HepG2 (cell line): ENCODE data around the gene TSPAN7. TPM values are rescaled to one million over a fixed set of nuclear protein-coding genes. Genes with fewer than 3 reads are reported as not detected.

Experiments used
- ATAC-seq: fragments of 200-7000 bp; cut with Tn5 transposase; 3 replicates; pipeline ENCODE4 v1.9.1; 2020; ENCODE audit warnings: mild to moderate bottlenecking, moderate library complexity
- Bru-seq: library from RNA; stranded (reverse); fragments of 400-500 nt; gene quantifications from one replicate; lab custom pipeline; 2021; lab: Mats Ljungman, UMichigan
- BruChase-seq, 2 experiments: library from RNA; stranded (reverse); fragments of 400-500 nt; gene quantifications; one replicate each; lab custom pipeline; 2021; lab: Mats Ljungman, UMichigan
- BruUV-seq: library from RNA; stranded (reverse); fragments of 400-500 nt; replicated peaks from 2 replicates; lab custom pipeline; 2021; lab: Mats Ljungman, UMichigan
- CTCF ChIA-PET: fragments of 300-600 bp; formaldehyde crosslinking; extraction: SDS; loops from one replicate; lab custom pipeline; 2021; ENCODE audit warnings: low total read pairs, inconsistent platforms, low intra/inter-chr PET ratio; lab: Yijun Ruan, JAX
- POLR2A ChIA-PET: fragments of 350-600 bp; sonication (Branson Sonifier 250); formaldehyde crosslinking; loops from one replicate; lab custom pipeline; 2020; ENCODE audit warnings: antibody characterized with exemption, inconsistent platforms; lab: Yijun Ruan, JAX
- DNase-seq: peaks from one replicate; pipeline ENCODE4 v3.0.0-alpha.2; 2015; ENCODE audit warnings: low spot score
- FAIRE-seq: peaks from 3 replicates; lab custom pipeline; 2011; peaks lifted over from hg19 to GRCh38; lab: Jason Lieb, UNC
- H2AFZ ChIP-seq: one replicate; pipeline ENCODE4 v1.6.1; 2011; ENCODE audit warnings: low read length, inconsistent platforms
- H3K27ac ChIP-seq: fragments of 300-600 bp; 3 replicates; pipeline ENCODE4 v1.8.0; 2011; ENCODE audit warnings: mixed run types, mild to moderate bottlenecking, mixed read lengths, low read length, inconsistent platforms; ENCODE audit not compliant: insufficient read depth; ENCODE audit errors: extremely low read length
- H3K27me3 ChIP-seq, 2 experiments: fragments of 200-600 bp in 1 of 2; 2 replicates in 1 of 2; 3 replicates in 1 of 2; pipeline versions ENCODE4 v1.6.0 to v1.8.0; 2011; ENCODE audit warnings: low read length in 2 of 2, mild to moderate bottlenecking in 2 of 2, moderate library complexity in 2 of 2, inconsistent platforms in 1 of 2; ENCODE audit not compliant: insufficient read depth in 2 of 2, control insufficient read depth in 1 of 2
- H3K36me3 ChIP-seq, 2 experiments: fragments of 200-600 bp in 1 of 2; replicated peaks in 1 of 2; 2 replicates in 1 of 2; 3 replicates in 1 of 2; pipeline versions ENCODE4 v1.5.1 to v1.8.0; 2011; ENCODE audit warnings: low read length in 2 of 2, inconsistent platforms in 1 of 2; ENCODE audit not compliant: insufficient read depth in 2 of 2, control insufficient read depth in 1 of 2
- H3K4me1 ChIP-seq: 2 replicates; pipeline ENCODE4 v1.5.1; 2012; ENCODE audit warnings: low read length, inconsistent platforms; ENCODE audit not compliant: insufficient read depth
- H3K4me2 ChIP-seq: 2 replicates; pipeline ENCODE4 v1.6.0; 2011; ENCODE audit warnings: low read depth, low read length, inconsistent platforms
- H3K4me3 ChIP-seq, 3 experiments: fragments of 200-600 bp in 1 of 3; sonication (generic), shearing (Covaris generic) in 1 of 3; replicated peaks in 1 of 3; 2 replicates each; pipeline ENCODE4 v1.5.1; 2011 to 2016; ENCODE audit warnings: low read length in 3 of 3, inconsistent platforms in 2 of 3, low read depth in 2 of 3, mild to moderate bottlenecking in 2 of 3, control low read depth in 1 of 3, mixed read lengths in 1 of 3; ENCODE audit not compliant: insufficient read depth in 1 of 3
- H3K79me2 ChIP-seq: one replicate; pipeline ENCODE4 v1.6.1; 2011; ENCODE audit warnings: low read length, inconsistent platforms; ENCODE audit not compliant: insufficient read depth
- H3K9ac ChIP-seq: 2 replicates; pipeline ENCODE4 v1.6.0; 2011; ENCODE audit warnings: mild to moderate bottlenecking, low read depth, low read length, inconsistent platforms; ENCODE audit not compliant: insufficient read depth
- H3K9me3 ChIP-seq: 2 replicates; pipeline ENCODE4 v1.5.1; 2012; ENCODE audit warnings: mild to moderate bottlenecking, low read length
- H4K20me1 ChIP-seq: 2 replicates; pipeline ENCODE4 v1.6.0; 2011; ENCODE audit warnings: inconsistent platforms, mild to moderate bottlenecking, low read length, moderate library complexity; ENCODE audit not compliant: insufficient read depth
- HNRNPLL ChIP-seq: fragments of 200-400 bp; formaldehyde crosslinking; IDR thresholded peaks from 2 replicates; pipeline ENCODE4 v1.6.1; 2017; ENCODE audit warnings: mild to moderate bottlenecking, low read depth, low read length; ENCODE audit not compliant: poor library complexity, severe bottlenecking
- KAT8 ChIP-seq: IDR thresholded peaks from 2 replicates; pipeline ENCODE4 v1.6.1; 2016; ENCODE audit warnings: missing genetic modification reagents, missing compliant biosample characterization
- NR2F6 ChIP-seq, 2 experiments: IDR thresholded peaks; 2 replicates each; pipeline ENCODE4 v1.6.1; 2016; ENCODE audit warnings: antibody characterized with exemption in 1 of 2, mild to moderate bottlenecking in 1 of 2
- POLR2AphosphoS5 ChIP-seq: IDR thresholded peaks from 2 replicates; pipeline ENCODE4 v1.6.1; 2012; ENCODE audit warnings: low read depth, low read length
- POLR2G ChIP-seq: fragments of 200-400 bp; formaldehyde crosslinking; IDR thresholded peaks from 2 replicates; pipeline ENCODE4 v1.6.1; 2018; ENCODE audit warnings: mild to moderate bottlenecking, low read depth, low read length, moderate library complexity
- RBFOX2 ChIP-seq: fragments of 200-400 bp; formaldehyde crosslinking; IDR thresholded peaks from 2 replicates; pipeline ENCODE4 v1.6.1; 2017; ENCODE audit warnings: low read depth, mild to moderate bottlenecking, low read length
- RBM22 ChIP-seq: fragments of 200-400 bp; formaldehyde crosslinking; optimal IDR thresholded peaks from 2 replicates; pipeline ENCODE3; 2017; ENCODE audit warnings: mild to moderate bottlenecking, low read length, moderate library complexity
- RORA ChIP-seq: sonication (generic); formaldehyde crosslinking; IDR thresholded peaks from 2 replicates; pipeline ENCODE4 v1.5.0; 2020; ENCODE audit warnings: mild to moderate bottlenecking, missing genetic modification reagents, moderate library complexity
- ZEB1 ChIP-seq: IDR thresholded peaks from 2 replicates; pipeline ENCODE4 v1.6.1; 2012; ENCODE audit warnings: mild to moderate bottlenecking, low read depth, inconsistent platforms; ENCODE audit not compliant: insufficient replicate concordance
- ZNF124 ChIP-seq: sonication (generic); formaldehyde crosslinking; IDR thresholded peaks from 2 replicates; pipeline ENCODE4 v1.4.0; 2020; ENCODE audit warnings: missing genetic modification reagents
- ZNF501 ChIP-seq: sonication (generic); formaldehyde crosslinking; IDR thresholded peaks from 2 replicates; pipeline ENCODE4 v1.5.1; 2020; ENCODE audit warnings: mild to moderate bottlenecking, moderate library complexity, missing genetic modification reagents
- ZSCAN29 ChIP-seq: sonication (generic); formaldehyde crosslinking; conservative IDR thresholded peaks from 2 replicates; pipeline ENCODE4 v1.4.0; 2020; ENCODE audit warnings: mild to moderate bottlenecking, missing genetic modification reagents
- WGBS: methylation state at CpG from one replicate; pipeline ENCODE4 v1.1.6; 2017; ENCODE audit warnings: low lambda C conversion rate; 5-methylcytosine and 5-hydroxymethylcytosine counted together
- in situ Hi-C: cut with HindIII; loops from 2 replicates; pipeline ENCODE4 v1.10.0; 2017; ENCODE audit warnings: low pct_unique_long_range_greater_than_20kb; ENCODE audit not compliant: extremely low pct_ligation_motif_present
- intact Hi-C: fragments of 100-400 bp; cut with micrococcal nuclease; formaldehyde crosslinking; loops from one replicate; pipeline ENCODE4 v1.10.0; 2022; ENCODE audit not compliant: unreplicated experiment
- long read RNA-seq, 2 experiments: library from RNA in 1 of 2; library from polyadenylated mRNA in 1 of 2; stranded (forward) in 1 of 2; unstranded in 1 of 2; transcript quantifications; one replicate each; pipeline ENCODE4 v2.0.0, GENCODE V29; 2019 to 2022
- polyA minus RNA-seq, 3 experiments: library from RNA; depleted of rRNA, polyadenylated mRNA; stranded (reverse); fragments of >200 nt; gene quantifications; 2 replicates each; pipeline ENCODE4 v1.2.3, GENCODE V29; 2011; ENCODE audit warnings: low replicate concordance in 1 of 3
- polyA plus RNA-seq, 8 experiments: library from polyadenylated mRNA; depleted of rRNA in 3 of 8; stranded (reverse) in 7 of 8; unstranded in 1 of 8; fragments of >200 nt; fragmentation: Illumina TruSeq in 4 of 8; extraction: Trizol in 4 of 8; gene quantifications; 2 replicates each; pipeline versions ENCODE4 v1.2.1 to v1.2.3, GENCODE V29; 2011 to 2016; ENCODE audit warnings: low read depth in 4 of 8, missing spikeins in 1 of 8, mixed read lengths in 1 of 8; ENCODE audit not compliant: insufficient read depth in 1 of 8
- total RNA-seq, 5 experiments: library from RNA; depleted of rRNA; stranded (reverse); fragments of >200 nt; fragmentation: Illumina TruSeq; extraction: Trizol; gene quantifications; 2 replicates each; pipeline ENCODE4 v1.2.3, GENCODE V29; 2016; ENCODE audit warnings: low read depth in 1 of 5
- TF ChIP-seq, protein P1 (sequence below): sonication (generic); formaldehyde crosslinking; IDR thresholded peaks from 2 replicates; pipeline ENCODE4 v1.4.0; 2020; ENCODE audit warnings: mild to moderate bottlenecking, missing genetic modification reagents, borderline replicate concordance

Gene TSPAN7
- 12.8 and 21.4 TPM in 2 replicates for total RNA-seq (2016; rRNA removed; fragmentation: Illumina TruSeq; extraction: Trizol)
- 2.6 and 2.8 TPM in 2 replicates for total RNA-seq (2016; cell fraction: cytosol; rRNA removed; fragmentation: Illumina TruSeq; extraction: Trizol; ENCODE audit: low read depth)
- 12.7 and 21.2 TPM in 2 replicates for total RNA-seq (2016; cell fraction: insoluble cytoplasmic fraction; rRNA removed; fragmentation: Illumina TruSeq; extraction: Trizol)
- total RNA-seq (2016; cell fraction: membrane; rRNA removed; fragmentation: Illumina TruSeq; extraction: Trizol) = 5.7 and 6.4 TPM in 2 replicates
- total RNA-seq (2016; cell fraction: nucleus; rRNA removed; fragmentation: Illumina TruSeq; extraction: Trizol) = 25.7 and 32.9 TPM in 2 replicates
- polyA plus RNA-seq (2011; rRNA removed) = 47.1 and 66.6 TPM in 2 replicates
- polyA plus RNA-seq (2011; cell fraction: cytosol; rRNA removed) = 40.3 and 64.4 TPM in 2 replicates
- 17.9 and 24.6 TPM in 2 replicates for polyA plus RNA-seq (2011; cell fraction: nucleus; rRNA removed)
- 54.1 and 54.6 TPM in 2 replicates for polyA plus RNA-seq (2012)
- polyA plus RNA-seq (2016; cell fraction: cytosol; fragmentation: Illumina TruSeq; extraction: Trizol; ENCODE audit: low read depth) = 5.2 and 5.9 TPM in 2 replicates
- 24.2 and 27.3 TPM in 2 replicates for polyA plus RNA-seq (2016; cell fraction: insoluble cytoplasmic fraction; fragmentation: Illumina TruSeq; extraction: Trizol; ENCODE audit: low read depth)
- polyA plus RNA-seq (2016; cell fraction: membrane; fragmentation: Illumina TruSeq; extraction: Trizol; ENCODE audit: low read depth) = 11.0 and 12.1 TPM in 2 replicates
- polyA plus RNA-seq (2016; cell fraction: nucleus; fragmentation: Illumina TruSeq; extraction: Trizol; ENCODE audit: insufficient read depth, low read depth) = 57.3 and 59.0 TPM in 2 replicates
- polyA minus RNA-seq (2011; rRNA and poly(A)+ RNA removed; ENCODE audit: low replicate concordance) = 59.3 TPM in 1 of 2 replicates, not detected in the other
- 15.7 and 23.8 TPM in 2 replicates for polyA minus RNA-seq (2011; cell fraction: cytosol; rRNA and poly(A)+ RNA removed)
- polyA minus RNA-seq (2011; cell fraction: nucleus; rRNA and poly(A)+ RNA removed) = 12.4 and 24.7 TPM in 2 replicates
- percentile 70 among the genes with signal in this experiment for Bru-seq, nascent RNA
- percentile 91 among the genes with signal in this experiment for BruChase-seq, experiment 1, labeled RNA remaining after a 6-hour chase
- percentile 82 among the genes with signal in this experiment for BruChase-seq, experiment 2, labeled RNA remaining after a 2-hour chase
- long read RNA-seq, experiment 1, transcript TSPAN7-202 (8 exons, 1,909 nt) = major isoform, 53 of 60 reads
- long read RNA-seq, experiment 1, partial matches to known transcripts = 1 of 60 reads
- long read RNA-seq, experiment 1, other reads (novel, unspliced or antisense) = 2 of 60 reads
- long read RNA-seq, experiment 2, transcript TSPAN7-203 (7 exons, 1,683 nt) = minor isoform, 6 of 89 reads
- long read RNA-seq, experiment 2, transcript TSPAN7-202 (8 exons, 1,909 nt) = major isoform, 69 of 89 reads
- long read RNA-seq, experiment 2, partial matches to known transcripts = 12 of 89 reads
- long read RNA-seq, experiment 2, other reads (novel, unspliced or antisense) = 2 of 89 reads

GRCh38 chrX:38561126-38561868 lies at the start of gene TSPAN7:
Gene TSPAN7 (plus strand): TSS chrX:38561542. CDS start chrX:38561547, 5 bp downstream.
- peak within 1 kb of the TSS; percentile 86 for H2AFZ ChIP-seq
- peak within 1 kb of the TSS; percentile 38 for H3K27ac ChIP-seq
- intact Hi-C loops (loop anchor here (5.0 kb wide), 2 partner anchors 76 to 224 kb away; no protein-coding TSS in a partner anchor), in situ Hi-C loops (no loop called here)
- H3K9me3 ChIP-seq = no peaks in the 10 kb centered on the region
- peak; percentile 74 for ATAC-seq
- H3K9ac ChIP-seq = peak within 1 kb of the TSS; percentile 56
- FAIRE-seq = no peak
- ChIA-PET CTCF (no interaction called here), POLR2A (no interaction called here)
- DNase-seq = peak; percentile 46
- WGBS = 0% methylated on average over 7 of the region's 78 CpGs
- peak within 1 kb of the TSS; percentile 82 for H3K4me2 ChIP-seq
- H3K27me3 ChIP-seq = no peaks in the 10 kb centered on the region
- H3K79me2 ChIP-seq = peaks cover 2% of the 10 kb centered on the region
- no peaks in the 10 kb centered on the region for H4K20me1 ChIP-seq
- peak within 1 kb of the TSS; percentile 63 to 71 (median 65) for H3K4me3 ChIP-seq
- no peaks in the 10 kb centered on the region for H3K36me3 ChIP-seq
- BruUV-seq = no TSS peak
- H3K4me1 ChIP-seq = 0 out of 2 replicates have a peak, but pooled peaks cover 8% of the 10 kb centered on the region
- TF ChIP-seq ZNF501 (CRISPR knock-in tag) (no peak), HNRNPLL (peak; percentile 46), RORA (no peak), POLR2G (peak; percentile 69), RBM22 (no peak), ZNF124 (no peak), POLR2AphosphoS5 (peak; percentile 27; the same call in 1 of the 2 replicates), RBFOX2 (peak; percentile 58; the same call in 1 of the 2 replicates), KAT8 (no peak), ZSCAN29 (no peak), NR2F6 (IDR thresholded peaks at IDR 0.05) (no peak), NR2F6 (CRISPR knock-in tag; IDR thresholded peaks at IDR 0.05) (0 out of 2 replicates have a peak, but pooled peaks have one; percentile 30), ZEB1 (no peak)
- TF ChIP-seq, protein P1, sequence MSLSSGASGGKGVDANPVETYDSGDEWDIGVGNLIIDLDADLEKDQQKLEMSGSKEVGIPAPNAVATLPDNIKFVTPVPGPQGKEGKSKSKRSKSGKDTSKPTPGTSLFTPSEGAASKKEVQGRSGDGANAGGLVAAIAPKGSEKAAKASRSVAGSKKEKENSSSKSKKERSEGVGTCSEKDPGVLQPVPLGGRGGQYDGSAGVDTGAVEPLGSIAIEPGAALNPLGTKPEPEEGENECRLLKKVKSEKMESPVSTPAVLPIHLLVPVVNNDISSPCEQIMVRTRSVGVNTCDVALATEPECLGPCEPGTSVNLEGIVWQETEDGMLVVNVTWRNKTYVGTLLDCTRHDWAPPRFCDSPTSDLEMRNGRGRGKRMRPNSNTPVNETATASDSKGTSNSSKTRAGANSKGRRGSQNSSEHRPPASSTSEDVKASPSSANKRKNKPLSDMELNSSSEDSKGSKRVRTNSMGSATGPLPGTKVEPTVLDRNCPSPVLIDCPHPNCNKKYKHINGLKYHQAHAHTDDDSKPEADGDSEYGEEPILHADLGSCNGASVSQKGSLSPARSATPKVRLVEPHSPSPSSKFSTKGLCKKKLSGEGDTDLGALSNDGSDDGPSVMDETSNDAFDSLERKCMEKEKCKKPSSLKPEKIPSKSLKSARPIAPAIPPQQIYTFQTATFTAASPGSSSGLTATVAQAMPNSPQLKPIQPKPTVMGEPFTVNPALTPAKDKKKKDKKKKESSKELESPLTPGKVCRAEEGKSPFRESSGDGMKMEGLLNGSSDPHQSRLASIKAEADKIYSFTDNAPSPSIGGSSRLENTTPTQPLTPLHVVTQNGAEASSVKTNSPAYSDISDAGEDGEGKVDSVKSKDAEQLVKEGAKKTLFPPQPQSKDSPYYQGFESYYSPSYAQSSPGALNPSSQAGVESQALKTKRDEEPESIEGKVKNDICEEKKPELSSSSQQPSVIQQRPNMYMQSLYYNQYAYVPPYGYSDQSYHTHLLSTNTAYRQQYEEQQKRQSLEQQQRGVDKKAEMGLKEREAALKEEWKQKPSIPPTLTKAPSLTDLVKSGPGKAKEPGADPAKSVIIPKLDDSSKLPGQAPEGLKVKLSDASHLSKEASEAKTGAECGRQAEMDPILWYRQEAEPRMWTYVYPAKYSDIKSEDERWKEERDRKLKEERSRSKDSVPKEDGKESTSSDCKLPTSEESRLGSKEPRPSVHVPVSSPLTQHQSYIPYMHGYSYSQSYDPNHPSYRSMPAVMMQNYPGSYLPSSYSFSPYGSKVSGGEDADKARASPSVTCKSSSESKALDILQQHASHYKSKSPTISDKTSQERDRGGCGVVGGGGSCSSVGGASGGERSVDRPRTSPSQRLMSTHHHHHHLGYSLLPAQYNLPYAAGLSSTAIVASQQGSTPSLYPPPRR (CRISPR knock-in tag) = no peak
